Stimulated activated CD4-positive, alpha-beta T cell treated with anti-CD3 and anti-CD28 coated beads, Interleukin-1b, Interleukin-23, amount 100 ng/mL, for 48 hours (primary cell): ENCODE data around the gene RASIP1.
"Not testable (repeated sequence)": the region's sequence is repeated elsewhere in the genome, so short reads cannot be mapped to it uniquely, and the experiment has no call there.

Source experiments
- DNase-seq: peaks from one replicate; pipeline ENCODE4 v3.0.0-alpha.2; 2020

Gene RASIP1, protein sequence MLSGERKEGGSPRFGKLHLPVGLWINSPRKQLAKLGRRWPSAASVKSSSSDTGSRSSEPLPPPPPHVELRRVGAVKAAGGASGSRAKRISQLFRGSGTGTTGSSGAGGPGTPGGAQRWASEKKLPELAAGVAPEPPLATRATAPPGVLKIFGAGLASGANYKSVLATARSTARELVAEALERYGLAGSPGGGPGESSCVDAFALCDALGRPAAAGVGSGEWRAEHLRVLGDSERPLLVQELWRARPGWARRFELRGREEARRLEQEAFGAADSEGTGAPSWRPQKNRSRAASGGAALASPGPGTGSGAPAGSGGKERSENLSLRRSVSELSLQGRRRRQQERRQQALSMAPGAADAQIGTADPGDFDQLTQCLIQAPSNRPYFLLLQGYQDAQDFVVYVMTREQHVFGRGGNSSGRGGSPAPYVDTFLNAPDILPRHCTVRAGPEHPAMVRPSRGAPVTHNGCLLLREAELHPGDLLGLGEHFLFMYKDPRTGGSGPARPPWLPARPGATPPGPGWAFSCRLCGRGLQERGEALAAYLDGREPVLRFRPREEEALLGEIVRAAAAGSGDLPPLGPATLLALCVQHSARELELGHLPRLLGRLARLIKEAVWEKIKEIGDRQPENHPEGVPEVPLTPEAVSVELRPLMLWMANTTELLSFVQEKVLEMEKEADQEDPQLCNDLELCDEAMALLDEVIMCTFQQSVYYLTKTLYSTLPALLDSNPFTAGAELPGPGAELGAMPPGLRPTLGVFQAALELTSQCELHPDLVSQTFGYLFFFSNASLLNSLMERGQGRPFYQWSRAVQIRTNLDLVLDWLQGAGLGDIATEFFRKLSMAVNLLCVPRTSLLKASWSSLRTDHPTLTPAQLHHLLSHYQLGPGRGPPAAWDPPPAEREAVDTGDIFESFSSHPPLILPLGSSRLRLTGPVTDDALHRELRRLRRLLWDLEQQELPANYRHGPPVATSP

DNA sequence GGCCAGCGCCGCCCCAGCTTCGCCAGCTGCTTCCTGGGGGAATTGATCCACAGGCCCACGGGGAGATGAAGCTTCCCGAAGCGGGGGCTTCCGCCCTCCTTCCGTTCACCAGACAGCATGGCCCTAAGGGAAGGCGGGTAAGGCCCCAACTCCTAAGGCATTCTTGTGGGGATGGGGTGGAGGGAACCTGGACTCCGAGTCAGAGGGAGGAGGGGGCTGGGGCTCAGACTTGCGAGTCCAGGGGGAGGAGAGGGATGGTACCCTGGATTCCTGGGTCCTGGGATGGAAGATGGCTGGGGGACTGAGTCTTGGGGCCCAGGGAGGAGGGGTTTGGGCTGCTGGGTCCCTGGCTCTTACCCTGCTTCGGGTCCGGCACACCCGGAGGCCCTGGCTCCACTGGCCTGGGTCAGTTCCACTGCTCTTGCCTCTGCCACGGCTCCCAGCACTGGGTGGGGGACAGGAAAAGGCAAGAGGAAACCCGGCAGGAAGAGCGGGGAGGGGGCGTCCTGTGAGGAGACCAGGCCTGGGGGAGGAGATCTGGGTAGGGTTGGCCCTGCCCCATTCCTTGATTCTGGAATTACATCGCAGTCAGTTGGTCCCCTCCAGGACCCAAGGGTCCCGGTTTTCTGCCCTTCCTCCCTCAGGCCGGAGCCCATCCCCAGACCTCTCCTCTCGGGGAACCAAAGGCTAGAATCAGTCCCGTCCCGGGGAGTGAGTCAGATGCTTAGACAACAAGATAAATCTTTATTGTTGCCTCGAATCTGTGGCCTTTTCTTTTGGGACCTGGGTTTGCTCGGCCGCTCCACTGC, at the start of gene RASIP1:
Gene RASIP1, minus strand, starts transcription at position 447 of the 809 bp plus-strand sequence. Its CDS starts 328 bp downstream, at position 119.
- no peak for DNase-seq

DNA sequence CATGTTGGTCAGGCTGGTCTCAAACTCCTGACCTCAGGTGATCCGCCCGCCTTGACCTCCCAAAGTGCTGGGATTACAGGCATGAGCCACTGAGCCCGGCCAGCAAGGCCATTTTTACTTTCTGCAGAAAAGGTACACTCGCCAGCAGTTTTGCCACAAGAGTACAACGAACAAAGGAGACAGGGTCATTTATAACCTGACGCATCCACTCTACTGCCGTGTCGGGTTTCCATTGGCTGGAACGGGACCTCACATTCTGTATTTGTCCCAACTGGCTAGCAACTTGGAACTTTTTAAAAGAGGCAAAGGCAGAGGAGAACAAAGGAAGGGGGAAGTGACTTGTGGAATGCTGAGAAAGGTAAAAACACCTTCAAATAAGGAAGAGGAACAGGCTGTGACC, 46.9 kb upstream of the RASIP1 start:
- DNase-seq = not testable (repeated sequence)

DNA sequence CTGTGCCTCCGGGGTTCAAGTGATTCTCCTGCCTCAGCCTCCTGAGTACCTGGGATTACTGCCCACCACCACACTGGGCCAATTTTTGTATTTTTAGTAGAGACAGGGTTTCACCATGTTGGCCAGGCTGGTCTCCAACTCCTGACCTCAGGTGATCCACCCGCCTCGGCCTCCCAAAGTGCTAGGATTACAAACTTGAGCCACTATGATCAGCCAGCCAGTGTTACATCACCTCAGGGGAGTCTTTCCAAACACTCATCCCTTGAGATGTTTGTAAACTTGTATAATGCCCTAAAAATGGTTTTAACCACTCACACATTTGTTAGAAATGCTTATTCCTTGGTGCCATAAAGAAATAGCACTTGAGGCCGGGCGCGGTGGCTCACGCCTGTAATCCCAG, 46.0 kb upstream of the RASIP1 start:
- DNase-seq = not testable (repeated sequence)

DNA sequence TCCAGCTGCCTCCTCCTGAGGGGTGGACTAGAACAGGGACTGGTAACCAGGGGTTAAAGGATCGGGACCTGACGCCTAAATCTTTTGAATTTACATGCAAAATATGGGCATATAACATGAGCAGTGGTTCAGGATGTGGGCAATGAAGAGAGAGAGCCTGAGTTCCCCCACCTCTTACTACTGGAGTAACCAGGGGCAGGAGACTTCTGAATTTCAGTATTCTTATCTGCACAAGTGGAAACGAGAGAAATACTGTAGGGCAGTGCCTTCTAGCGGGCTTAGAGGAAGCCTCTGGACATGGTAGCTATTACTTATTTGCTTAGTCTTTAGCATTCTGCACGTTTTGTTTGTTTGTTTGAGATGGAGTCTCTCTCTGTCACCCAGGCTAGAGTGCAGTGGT, 44.1 kb upstream of the RASIP1 start:
- DNase-seq = no peak

DNA sequence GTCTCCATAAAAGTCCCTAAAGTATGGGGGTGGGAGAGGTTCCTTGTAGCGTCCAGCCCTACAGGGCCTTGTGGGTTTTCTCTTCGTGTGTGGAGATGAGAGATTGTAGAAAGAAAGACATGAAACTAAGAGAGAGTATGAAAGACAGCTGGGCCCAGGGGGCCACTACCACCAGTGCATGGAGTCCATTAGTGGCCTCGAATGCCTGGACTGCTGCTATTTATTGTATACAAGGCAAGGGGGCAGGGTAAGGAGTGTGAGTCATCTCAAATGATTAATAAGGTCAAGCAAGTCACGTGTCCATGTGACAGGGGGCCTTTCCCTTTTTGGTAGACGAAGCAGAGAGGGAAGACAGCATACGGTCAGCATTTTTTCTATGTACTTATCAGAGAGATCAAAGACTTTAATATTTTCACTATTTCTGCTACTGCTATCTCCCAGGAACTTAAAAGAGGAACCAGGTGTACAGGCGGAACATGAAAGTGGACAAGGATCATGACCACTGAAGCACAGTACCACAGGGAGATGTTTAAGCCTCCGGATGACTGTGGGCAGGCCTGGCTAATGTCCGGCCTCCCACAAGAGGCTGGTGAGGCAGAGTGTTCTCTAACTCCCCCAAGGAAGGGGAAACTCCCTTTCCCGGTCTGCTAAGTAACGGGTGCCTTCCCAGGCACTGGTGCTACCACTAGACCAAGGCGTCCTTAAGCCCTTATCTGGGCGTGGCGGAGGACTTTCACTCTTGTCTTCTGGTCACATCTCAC, 40.4 kb upstream of the RASIP1 start:
- DNase-seq = no peak

DNA sequence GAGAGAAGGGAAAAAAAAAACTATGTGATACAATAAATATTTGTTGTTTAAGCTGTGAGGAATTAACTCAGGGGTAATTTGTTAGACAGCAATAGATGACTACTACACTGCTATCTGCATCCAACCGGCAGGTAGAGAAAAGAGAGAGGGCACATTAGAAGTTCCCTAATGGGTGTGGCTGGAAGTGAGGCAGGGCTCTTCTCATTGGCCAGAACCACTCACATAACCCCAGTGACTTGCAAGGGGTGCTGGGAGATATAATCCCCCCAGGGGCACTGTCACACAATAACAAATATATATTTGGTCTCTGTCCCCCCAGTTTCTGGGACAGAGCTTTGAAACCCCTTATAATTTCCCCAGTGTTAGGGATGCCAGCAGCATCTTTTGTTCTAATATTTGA, 39.2 kb upstream of the RASIP1 start:
- DNase-seq = no peak

DNA sequence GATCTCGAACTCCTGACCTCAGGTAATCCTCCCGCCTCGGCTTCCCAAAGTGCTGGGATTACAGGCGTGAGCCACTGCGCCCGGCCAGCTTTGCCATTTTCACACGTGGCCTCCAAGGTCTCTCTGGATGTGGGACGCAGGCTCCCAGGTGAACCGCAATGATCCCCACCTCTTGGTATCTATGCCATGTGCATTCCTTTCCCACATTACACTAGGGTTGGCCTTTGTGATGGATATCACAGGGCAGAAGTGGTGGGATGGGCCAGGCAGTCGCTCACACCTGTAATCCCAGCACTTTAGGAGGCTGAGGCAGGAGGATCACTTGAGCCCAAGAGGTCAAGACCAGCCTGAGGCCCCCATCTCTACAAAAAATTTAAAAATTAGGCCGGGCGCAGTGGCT, 37.3 kb upstream of the RASIP1 start:
- no peak for DNase-seq

DNA sequence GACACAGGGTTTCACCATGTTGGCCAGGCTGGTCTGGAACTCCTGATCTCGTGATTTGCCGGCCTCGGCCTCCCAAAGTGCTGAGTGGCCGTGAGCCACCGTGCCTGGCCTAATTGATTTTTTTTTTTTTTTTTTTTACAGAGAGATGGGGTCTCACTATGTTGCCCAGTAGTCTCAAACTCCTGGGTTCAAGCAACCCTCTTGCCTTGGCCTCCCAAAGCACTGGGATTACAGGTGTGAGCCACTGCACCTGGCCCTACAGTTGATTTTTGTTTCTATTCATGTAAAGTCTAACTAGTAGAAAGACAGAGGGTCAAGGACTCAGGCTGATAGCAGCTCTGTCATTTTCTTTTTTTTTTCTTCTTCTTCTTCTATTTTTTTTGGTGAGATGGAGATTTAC, 36.7 kb upstream of the RASIP1 start:
- no peak for DNase-seq

DNA sequence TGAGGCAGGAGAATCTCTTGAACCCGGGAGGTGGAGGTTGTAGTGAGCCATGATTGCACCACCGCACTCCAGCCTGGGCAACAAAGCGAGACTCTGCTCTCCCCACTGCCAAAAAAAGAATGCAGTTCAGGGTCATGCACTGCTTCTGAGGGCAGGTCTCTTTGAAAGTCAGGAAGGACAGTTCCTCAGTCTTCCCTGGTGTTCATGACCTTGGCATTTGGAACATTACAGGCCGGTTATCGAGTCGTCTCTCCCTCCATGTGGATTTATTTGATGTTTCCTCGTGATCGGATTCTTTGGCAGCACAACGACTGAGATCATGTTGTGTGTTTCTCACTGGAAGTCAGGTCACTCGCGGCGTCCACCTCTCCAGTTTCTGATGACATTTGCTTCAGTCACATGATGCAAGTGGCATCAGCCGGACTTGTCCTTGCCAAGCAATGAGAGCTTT, 32.1 kb upstream of the RASIP1 start:
- no peak for DNase-seq

DNA sequence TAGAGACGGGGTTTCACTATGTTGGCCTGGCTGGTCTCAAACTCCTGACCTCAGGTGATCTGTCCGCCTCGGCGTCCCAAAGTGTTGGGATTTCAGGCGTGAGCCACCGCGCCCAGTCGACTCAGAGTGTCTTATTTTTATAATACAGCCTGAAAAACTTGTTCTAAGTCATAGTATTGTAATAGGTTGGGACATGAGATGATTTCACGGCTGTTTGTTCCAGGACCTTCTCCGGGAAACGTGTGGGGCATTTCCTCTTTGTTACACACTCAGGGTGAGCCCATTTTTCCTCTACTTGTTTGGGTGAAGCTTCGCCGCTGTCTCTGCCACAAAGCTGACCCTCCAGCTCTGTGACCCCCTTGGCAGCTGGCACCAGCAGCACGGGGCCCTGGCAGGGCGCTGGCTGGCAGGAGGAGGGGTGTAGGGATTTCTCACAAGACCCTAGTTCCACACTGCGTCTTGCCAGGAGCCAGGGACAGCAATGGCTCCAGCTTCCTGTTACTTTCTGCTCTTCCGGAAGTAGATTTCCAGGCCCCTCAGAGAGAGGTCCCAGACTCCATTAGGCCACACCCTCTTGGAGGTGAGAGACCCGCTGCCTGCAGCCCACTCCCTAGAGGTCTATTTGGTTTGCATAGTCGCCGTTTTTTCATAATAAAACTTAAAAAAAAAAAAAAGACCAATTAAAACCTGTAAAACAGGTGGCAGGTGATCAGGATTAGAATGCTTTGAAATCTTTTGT, 30.5 kb upstream of the RASIP1 start:
- no peak for DNase-seq

DNA sequence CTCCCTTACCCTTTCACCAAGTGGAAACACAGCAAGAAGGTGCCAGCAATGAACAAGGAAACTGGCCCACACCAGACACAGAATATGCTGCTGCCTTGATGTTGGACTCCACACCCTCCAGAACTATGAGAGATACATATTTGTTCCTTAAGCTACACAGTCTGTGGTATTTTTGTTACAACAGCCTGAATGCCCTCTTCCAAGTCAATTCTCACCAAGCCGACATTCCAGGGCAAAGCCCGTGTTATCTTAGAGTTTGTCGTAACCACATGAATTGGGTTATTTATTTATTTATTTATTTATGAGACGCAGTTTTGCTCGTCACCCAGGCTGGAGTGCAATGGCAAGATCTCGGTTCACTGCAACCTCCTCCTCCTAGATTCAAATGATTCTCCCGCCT, 29.9 kb upstream of the RASIP1 start:
- DNase-seq = no peak

DNA sequence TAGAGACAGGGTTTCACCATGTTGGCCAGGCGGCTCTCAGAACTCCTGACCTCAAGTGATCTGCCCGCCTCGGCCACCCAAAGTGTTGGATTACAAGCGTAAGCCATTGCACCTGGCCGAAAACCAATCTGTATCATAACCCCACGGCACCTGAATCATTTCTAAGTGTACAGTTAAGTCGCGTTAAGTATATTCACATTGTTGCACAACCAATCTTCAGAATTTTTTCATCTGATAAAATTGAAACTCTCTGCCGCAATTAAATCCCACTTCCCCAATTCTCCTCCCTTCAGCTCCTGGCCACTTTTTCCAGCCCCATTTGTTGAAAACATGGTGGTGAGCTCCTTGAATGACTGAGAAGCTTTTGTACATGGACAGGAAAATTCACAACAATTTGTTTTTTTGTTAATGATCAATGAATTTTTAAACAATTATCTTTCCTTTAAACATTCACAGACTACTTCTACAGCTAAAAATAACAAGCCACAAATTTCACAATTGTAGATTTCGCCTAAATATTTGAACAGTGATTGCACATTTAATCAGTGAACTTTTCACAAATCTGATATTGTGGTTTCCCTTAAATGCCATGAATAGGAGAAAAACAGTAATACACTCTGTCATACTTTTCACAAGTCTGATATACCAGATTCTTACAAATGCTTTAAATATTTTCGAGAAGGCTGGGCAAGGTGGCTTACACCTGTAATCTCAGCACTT, 28.7 kb upstream of the RASIP1 start:
- DNase-seq = no peak

DNA sequence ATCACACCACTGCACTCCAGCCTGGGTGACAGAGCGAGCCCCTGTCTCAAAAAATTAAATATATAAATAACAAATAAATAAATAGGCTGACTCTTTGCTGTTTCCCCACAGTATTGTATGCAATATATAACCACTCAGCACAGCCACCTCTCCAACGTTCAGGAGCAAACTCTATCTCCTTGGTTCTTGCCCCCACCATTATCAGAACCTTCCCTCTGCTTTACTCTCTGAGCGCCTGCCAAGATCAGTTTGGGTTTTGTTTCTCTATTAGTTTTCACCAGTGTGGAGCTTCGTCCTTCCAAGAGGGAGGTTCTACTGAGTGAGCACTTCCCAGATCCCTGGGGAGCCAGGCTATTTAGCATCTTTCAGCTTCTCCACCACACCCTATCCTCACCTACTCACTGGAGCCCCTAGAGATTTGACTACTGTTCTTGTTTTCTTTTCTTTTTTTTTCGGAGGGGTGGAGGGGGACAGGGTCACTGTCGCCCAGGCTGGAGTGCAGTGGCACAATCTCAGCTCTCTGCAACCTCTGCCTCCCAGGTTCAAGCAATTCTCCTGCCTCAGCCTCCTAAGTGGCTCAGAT, 27.9 kb upstream of the RASIP1 start:
- DNase-seq = not testable (repeated sequence)

DNA sequence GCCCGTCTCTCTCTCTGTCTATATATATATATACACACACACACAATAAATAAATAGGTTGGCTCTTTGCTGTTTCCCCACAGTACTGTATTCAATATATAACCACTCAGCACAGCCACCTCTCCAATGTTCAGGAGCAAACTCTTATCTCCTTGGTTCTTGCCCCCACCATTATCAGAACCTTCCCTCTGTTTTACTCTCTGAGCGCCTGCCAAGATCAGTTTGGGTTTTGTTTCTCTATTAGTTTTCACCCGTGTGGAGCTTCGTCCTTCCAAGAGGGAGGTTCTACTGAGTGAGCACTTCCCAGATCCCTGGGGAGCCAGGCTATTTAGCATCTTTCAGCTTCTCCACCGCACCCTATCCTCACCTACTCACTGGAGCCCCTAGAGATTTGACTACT, 25.4 kb upstream of the RASIP1 start:
- not testable (repeated sequence) for DNase-seq

DNA sequence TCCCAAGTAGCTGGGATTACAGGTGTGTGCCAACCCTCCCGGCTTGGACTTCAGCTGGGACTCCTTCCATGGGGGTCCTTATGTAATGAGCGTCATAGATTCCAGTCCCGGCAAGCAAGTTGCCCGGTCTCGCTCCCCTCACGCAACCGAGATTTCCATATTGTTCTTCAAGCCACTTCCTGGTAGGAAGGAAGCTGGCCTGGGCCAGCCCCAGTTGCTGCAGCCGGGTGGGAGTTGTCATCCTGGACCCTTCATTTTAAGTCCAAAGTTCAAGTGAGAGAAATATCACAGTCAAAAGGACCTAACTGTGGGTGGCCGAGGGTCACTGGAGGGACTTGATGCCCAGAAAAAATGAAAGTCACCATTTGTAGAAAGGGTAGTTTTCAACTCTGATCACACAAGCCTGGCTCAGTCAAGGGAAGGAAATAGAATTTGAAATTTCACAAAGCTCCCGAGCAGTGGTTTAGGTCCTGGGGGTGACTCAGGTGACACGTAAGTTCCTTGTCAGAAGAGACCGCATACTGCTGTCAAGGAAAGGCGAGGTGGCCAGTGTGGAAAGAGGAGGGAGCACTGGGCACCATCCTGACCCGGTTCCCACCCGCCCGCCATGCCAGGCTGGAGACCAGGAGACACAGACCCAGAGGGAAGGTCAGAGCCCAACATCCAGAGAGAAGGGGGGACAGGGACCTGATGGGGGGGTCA, 20.2 kb upstream of the RASIP1 start:
- peak; percentile 41 for DNase-seq

DNA sequence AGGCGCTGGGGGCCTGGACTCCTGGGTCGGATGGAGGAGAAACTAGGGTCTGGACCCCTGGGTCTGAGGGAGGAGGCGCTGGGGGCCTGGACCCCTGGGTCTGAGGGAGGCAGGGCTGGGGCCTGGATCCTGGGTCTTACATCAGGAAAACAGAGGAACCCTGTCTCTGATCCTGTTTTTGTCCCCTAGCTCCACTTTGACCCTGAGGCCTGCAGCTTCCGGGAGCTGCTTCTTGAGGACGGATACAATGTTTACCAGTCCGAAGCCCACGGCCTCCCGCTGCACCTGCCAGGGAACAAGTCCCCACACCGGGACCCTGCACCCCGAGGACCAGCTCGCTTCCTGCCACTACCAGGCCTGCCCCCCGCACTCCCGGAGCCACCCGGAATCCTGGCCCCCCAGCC, 17.3 kb upstream of the RASIP1 start:
- no peak for DNase-seq

DNA sequence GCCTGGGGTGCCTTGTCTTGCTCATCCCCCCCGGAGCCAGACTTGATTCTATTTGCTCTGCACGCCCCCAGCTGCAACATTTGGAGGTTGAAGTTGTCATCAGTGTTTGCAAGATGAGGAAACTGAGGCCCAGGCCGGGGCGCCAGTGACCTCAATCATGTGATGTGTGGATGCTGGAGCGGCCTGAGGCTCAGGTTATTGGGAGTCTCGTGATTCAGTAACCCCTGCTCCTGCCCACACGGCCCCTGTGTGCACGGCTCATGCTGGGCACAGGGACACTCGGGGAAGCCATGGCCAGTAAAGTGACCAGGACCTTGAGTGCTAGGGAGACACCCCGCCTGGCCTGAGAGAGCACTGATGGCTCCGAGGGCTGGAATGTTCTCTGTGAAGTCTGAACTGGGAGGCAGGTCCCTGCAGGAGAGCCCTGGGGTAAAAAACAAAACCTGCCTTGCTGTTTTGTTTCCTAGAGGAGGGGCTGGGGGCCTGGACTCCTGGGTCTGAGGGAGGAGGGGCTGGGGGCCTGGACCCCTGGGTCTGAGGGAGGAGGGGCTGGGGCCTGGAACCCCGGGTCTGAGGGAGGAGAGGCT, 16.8 kb upstream of the RASIP1 start:
- DNase-seq = no peak

DNA sequence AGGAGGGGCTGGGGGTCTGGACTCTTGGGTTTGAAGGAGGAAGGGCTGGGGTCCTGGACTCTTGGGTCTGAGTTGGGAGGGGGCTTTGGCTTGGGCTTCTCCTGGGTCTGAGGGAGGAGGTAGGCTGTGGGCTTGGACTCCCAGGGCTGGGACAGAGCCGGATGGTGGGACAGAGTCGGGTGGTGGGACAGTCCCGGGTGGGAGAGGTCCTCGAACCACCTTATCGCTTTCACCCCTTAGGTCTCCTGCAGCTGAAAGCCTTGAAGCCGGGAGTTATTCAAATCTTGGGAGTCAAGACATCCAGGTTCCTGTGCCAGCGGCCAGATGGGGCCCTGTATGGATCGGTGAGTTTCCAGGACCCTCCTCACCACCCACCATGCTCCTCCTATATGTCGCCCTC, 16.3 kb upstream of the RASIP1 start:
- DNase-seq = no peak

DNA sequence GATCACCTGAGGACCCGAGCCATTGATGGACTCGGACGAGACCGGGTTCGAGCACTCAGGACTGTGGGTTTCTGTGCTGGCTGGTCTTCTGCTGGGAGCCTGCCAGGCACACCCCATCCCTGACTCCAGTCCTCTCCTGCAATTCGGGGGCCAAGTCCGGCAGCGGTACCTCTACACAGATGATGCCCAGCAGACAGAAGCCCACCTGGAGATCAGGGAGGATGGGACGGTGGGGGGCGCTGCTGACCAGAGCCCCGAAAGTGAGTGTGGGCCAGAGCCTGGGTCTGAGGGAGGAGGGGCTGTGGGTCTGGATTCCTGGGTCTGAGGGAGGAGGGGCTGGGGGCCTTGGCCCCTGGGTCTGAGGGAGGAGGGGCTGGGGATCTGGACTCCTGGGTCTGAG, 15.8 kb upstream of the RASIP1 start:
- no peak for DNase-seq
